ENCODE measurements around the gene ADCY6. TPM values are rescaled to one million over a fixed set of nuclear protein-coding genes. Genes with fewer than 3 reads are reported as not detected.

ADCY6 gene
- total and polyA plus RNA-seq, 12 donors, result 35.3 to 144 (median 121) TPM

- Histone ChIP-seq H3K36me3 (peaks cover 0 to 80% (median 36%) of the 10 kb centered on the region in 9 donors), H3K27me3 (no peaks in the 10 kb centered on the region), H3K27ac (peak overlapping the region in 7 of 10 donors; percentile 35 to 77 (median 58)), H3K4me1 (peaks cover 6 to 53% (median 28%) of the 10 kb centered on the region in 9 donors), H3K4me3 (no peak overlapping the region), H3K9me3 (no peaks in the 10 kb centered on the region)
- DNase-seq (peak; percentile 59 to 67), ATAC-seq (peak; percentile 45 to 90 (median 78))
- intact Hi-C loops (cut with DNase I), result no loop called here
- TF ChIP-seq, protein P1, sequence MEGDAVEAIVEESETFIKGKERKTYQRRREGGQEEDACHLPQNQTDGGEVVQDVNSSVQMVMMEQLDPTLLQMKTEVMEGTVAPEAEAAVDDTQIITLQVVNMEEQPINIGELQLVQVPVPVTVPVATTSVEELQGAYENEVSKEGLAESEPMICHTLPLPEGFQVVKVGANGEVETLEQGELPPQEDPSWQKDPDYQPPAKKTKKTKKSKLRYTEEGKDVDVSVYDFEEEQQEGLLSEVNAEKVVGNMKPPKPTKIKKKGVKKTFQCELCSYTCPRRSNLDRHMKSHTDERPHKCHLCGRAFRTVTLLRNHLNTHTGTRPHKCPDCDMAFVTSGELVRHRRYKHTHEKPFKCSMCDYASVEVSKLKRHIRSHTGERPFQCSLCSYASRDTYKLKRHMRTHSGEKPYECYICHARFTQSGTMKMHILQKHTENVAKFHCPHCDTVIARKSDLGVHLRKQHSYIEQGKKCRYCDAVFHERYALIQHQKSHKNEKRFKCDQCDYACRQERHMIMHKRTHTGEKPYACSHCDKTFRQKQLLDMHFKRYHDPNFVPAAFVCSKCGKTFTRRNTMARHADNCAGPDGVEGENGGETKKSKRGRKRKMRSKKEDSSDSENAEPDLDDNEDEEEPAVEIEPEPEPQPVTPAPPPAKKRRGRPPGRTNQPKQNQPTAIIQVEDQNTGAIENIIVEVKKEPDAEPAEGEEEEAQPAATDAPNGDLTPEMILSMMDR (IDR thresholded peaks at IDR 0.05), result no peak
- 27 to 57% methylated on average over 4 of the region's 4 CpGs for WGBS, 2 donors
Observed at GRCh38 chr12:48767047-48767446, 21.8 kb downstream of the ADCY6 start.

GRCh38 chr12:48765753-48766162 is 23.1 kb downstream of the ADCY6 start:
- TF ChIP-seq, protein P1 (IDR thresholded peaks at IDR 0.05), result no peak
- peaks cover 6 to 46% (median 28%) of the 10 kb centered on the region in 9 donors for H3K4me1 ChIP-seq
- no peaks in the 10 kb centered on the region for H3K9me3 ChIP-seq
- no peak overlapping the region for H3K4me3 ChIP-seq
- no peaks in the 10 kb centered on the region for H3K27me3 ChIP-seq
- peaks cover 0 to 67% (median 23%) of the 10 kb centered on the region in 9 donors for H3K36me3 ChIP-seq
- peak in 3 of 8 donors; percentile 5 to 12 (median 7) for ATAC-seq
- intact Hi-C loops (cut with DNase I), result no loop called here
- WGBS, 2 donors, result 69 to 71% methylated on average over 5 of the region's 5 CpGs
- no peak for DNase-seq
- H3K27ac ChIP-seq, result peak overlapping the region in 6 of 10 donors; percentile 10 to 77 (median 61)

DNA sequence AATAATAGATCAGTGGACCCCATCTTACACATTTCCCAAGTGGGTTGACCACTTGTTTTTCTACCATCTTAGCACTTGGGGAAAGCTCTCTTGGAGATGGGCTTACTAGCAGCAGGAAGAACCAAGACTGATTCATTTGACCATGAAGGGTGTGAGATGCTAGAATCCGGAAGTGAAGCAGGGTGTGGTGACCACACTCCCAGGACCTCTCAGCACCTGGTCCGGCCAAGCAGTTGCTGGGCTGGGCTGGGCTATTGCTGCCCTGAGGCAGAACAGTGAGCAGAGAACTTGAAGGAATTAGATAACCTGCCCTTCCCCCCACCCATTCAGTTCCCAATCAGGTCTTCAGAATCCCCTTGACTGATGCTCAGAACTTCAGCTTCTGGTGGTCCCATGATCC is 24.4 kb downstream of the ADCY6 start:
- intact Hi-C loops (cut with DNase I), result no loop called here
- Histone ChIP-seq H3K4me1 (peaks cover 6 to 46% (median 28%) of the 10 kb centered on the region in 9 donors), H3K36me3 (peaks cover 0 to 54% (median 16%) of the 10 kb centered on the region in 9 donors), H3K27ac (no peak overlapping the region), H3K27me3 (no peaks in the 10 kb centered on the region), H3K4me3 (no peak overlapping the region), H3K9me3 (no peaks in the 10 kb centered on the region)
- 49 to 61% methylated on average over 2 of the region's 2 CpGs for whole genome bisulfite sequencing, 2 donors
- DNase-seq, result no peak
- no peak for ATAC-seq
- TF ChIP-seq, protein P1 (IDR thresholded peaks at IDR 0.05), result no peak

GRCh38 chr12:48758737-48759136 is 30.2 kb downstream of the ADCY6 start:
- ATAC-seq (no peak), DNase-seq (no peak)
- intact Hi-C loops (cut with DNase I), result no loop called here
- no peak overlapping the region for H3K27ac ChIP-seq
- no peaks in the 10 kb centered on the region for H3K36me3 ChIP-seq
- no peak overlapping the region for H3K4me3 ChIP-seq
- H3K4me1 ChIP-seq, result peaks cover 0 to 7% (median 0%) of the 10 kb centered on the region in 9 donors
- no peaks in the 10 kb centered on the region for H3K9me3 ChIP-seq
- TF ChIP-seq, protein P1 (IDR thresholded peaks at IDR 0.05), result no peak
- no peaks in the 10 kb centered on the region for H3K27me3 ChIP-seq
